GM18951 (cell line): ENCODE results near the gene ADGRB3.

Experiments
- POLR2A ChIP-seq: IDR thresholded peaks from 4 replicates; pipeline ENCODE4 v1.6.1; 2011; ENCODE audit warnings: mild to moderate bottlenecking; ENCODE audit not compliant: insufficient read length, insufficient read depth; ENCODE audit errors: extremely low read depth
- in situ Hi-C: fragments of 300-500 bp; cut with MboI; formaldehyde crosslinking; loops from one replicate; pipeline ENCODE4 v1.12.0; 2022; ENCODE audit warnings: low sequenced_read_pairs, mixed read lengths, inconsistent platforms; ENCODE audit not compliant: unreplicated experiment

Gene ADGRB3

GRCh38 chr6:69370763-69371162 is 735.7 kb downstream of the ADGRB3 start:
- no peak for TF ChIP-seq POLR2A

GRCh38 chr6:69378326-69378725 is 743.2 kb downstream of the ADGRB3 start:
- no peak for TF ChIP-seq POLR2A
- in situ Hi-C loops = no loop called here

More at GRCh38 chr6:69370763-69371162, 735.7 kb downstream of the ADGRB3 start:
- in situ Hi-C loops = no loop called here

- TF ChIP-seq POLR2A = no peak
- in situ Hi-C loops = no loop called here
These were observed 744.4 kb downstream of the ADGRB3 start for GRCh38 chr6:69379518-69379917.

- TF ChIP-seq POLR2A = no peak
- in situ Hi-C loops = no loop called here
These were observed 748.5 kb downstream of the ADGRB3 start for GRCh38 chr6:69383627-69384026.

GRCh38 chr6:69386426-69386825 is 751.3 kb downstream of the ADGRB3 start:
- no peak for TF ChIP-seq POLR2A
- in situ Hi-C loops = no loop called here

GRCh38 chr6:69390125-69390524 is 755.0 kb downstream of the ADGRB3 start:
- TF ChIP-seq POLR2A = no peak
- in situ Hi-C loops = no loop called here

- no peak for TF ChIP-seq POLR2A
- in situ Hi-C loops = no loop called here
These were observed 756.0 kb downstream of the ADGRB3 start for GRCh38 chr6:69391106-69391505.

GRCh38 chr6:69392745-69393144 is 757.7 kb downstream of the ADGRB3 start:
- in situ Hi-C loops = no loop called here
- no peak for TF ChIP-seq POLR2A

GRCh38 chr6:69398311-69398710 is 763.2 kb downstream of the ADGRB3 start:
- TF ChIP-seq POLR2A = no peak
- in situ Hi-C loops = no loop called here

- TF ChIP-seq POLR2A = no peak
- in situ Hi-C loops = no loop called here
These were observed 763.6 kb downstream of the ADGRB3 start for GRCh38 chr6:69398729-69399128.

- in situ Hi-C loops = no loop called here
These were observed 773.8 kb downstream of the ADGRB3 start for GRCh38 chr6:69408886-69409285.

GRCh38 chr6:69416776-69417175 is 781.7 kb downstream of the ADGRB3 start:
- TF ChIP-seq POLR2A = no peak
- in situ Hi-C loops = no loop called here

More at GRCh38 chr6:69408886-69409285, 773.8 kb downstream of the ADGRB3 start:
- no peak for TF ChIP-seq POLR2A

- in situ Hi-C loops = no loop called here
- no peak for TF ChIP-seq POLR2A
These were observed 786.2 kb downstream of the ADGRB3 start for GRCh38 chr6:69421269-69421668.

GRCh38 chr6:69422020-69422419 is 786.9 kb downstream of the ADGRB3 start:
- no peak for TF ChIP-seq POLR2A
- in situ Hi-C loops = no loop called here

GRCh38 chr6:69422475-69422874 is 787.4 kb downstream of the ADGRB3 start:
- in situ Hi-C loops = no loop called here
- TF ChIP-seq POLR2A = no peak

GRCh38 chr6:69423785-69424184 is 788.7 kb downstream of the ADGRB3 start:
- in situ Hi-C loops = no loop called here
- no peak for TF ChIP-seq POLR2A

- TF ChIP-seq POLR2A = no peak
- in situ Hi-C loops = no loop called here
These were observed 789.5 kb downstream of the ADGRB3 start for GRCh38 chr6:69424581-69424980.
